ENCODE data around the gene HINT1.
"Not testable (repeated sequence)": the region's sequence is repeated elsewhere in the genome, so short reads cannot be mapped to it uniquely, and the experiment has no call there.

HINT1 gene

DNA sequence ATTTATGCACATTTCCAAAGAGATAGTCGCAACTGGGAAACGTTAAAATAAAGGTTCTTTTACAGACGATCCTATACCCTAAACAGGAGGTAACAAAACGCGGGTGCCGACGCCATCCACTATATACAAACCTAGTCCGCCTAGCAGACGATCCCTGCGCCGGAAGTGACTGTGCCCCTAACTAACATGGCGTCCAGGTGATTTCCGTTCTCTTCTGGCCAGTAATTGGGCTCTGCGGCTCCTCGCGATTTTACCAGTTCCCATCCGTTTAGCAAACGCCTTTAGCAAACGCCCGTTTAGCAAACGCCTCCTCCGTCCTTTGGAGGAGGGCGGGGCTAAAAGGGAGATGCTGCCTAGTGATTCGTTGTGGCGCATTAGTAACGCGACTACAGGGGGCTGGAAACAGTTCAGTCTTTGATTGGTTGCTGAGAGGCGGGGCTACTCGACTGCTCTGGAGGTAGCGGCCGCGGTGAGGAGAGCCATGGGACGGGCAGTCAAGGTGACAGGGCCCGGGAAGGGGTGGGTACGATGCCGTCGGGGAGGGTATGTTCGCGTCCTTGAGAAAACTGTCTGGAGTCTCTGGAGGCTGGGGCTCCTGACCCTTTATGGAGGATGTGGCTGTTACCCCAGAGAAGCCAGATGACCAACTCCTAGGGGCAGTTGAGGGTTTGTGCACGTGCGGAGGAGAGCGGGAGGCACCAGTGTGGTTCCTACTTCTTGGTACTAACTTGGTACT lies 5.7 kb upstream of the HINT1 start, which contains the start of gene LYRM7:
Gene LYRM7, plus strand, starts transcription at position 405 of the 736 bp plus-strand sequence. Its CDS starts 77 bp downstream, at position 482.
- DNase-seq = peak; percentile 98

DNA sequence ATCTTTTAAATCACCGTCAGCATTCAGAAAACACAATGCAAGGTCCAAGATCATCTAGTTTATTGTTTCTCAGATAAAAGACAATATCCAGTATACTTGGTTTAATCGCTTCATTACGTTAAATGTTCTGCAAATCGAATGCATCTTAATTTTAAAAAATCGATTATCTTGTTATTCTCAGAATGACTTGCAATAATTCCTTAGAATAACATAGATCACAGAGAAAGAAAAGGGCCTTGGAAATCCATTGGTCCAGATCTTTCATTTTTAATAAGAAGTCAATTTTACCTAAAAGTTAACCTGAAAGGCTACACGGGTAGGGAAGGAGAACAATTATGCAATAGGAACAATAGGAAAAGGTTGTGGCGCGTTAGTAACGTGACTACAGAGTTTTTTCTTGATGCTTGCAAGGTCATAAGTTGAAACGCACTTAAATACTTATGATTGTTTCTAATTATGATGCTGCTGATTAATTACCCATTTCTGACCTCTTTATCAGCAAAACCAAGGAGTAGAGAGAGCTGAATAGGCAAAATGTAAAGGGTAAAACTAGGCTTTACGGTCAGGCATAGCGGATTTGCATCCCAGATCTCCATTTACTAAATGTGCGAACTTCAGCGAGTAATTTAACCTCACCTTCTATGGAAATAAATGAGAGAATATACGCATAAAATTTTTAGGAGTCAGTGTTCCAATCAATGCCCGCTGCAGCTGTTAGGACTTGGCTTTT lies 4.9 kb upstream of the HINT1 start:
- DNase-seq = no peak

DNA sequence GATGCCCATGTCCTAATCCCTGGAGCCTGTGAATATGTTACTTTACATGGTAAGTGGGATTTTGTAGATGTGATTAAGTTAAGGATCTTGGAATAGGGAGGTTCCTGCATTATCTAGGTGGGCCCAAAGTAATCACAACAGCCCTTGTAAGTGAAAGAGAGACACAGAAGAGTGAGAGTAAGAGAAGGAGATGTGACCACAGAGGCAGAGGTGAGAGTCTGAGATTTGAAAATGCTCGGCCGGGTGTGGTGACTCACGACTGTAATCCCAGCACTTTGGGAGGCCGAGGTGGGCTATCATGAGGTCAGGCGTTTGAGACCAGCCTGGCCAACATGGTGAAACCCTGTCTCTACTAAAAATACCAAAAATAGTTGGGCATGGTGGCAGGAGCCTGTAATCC lies 2.6 kb upstream of the HINT1 start:
- DNase-seq = no peak

DNA sequence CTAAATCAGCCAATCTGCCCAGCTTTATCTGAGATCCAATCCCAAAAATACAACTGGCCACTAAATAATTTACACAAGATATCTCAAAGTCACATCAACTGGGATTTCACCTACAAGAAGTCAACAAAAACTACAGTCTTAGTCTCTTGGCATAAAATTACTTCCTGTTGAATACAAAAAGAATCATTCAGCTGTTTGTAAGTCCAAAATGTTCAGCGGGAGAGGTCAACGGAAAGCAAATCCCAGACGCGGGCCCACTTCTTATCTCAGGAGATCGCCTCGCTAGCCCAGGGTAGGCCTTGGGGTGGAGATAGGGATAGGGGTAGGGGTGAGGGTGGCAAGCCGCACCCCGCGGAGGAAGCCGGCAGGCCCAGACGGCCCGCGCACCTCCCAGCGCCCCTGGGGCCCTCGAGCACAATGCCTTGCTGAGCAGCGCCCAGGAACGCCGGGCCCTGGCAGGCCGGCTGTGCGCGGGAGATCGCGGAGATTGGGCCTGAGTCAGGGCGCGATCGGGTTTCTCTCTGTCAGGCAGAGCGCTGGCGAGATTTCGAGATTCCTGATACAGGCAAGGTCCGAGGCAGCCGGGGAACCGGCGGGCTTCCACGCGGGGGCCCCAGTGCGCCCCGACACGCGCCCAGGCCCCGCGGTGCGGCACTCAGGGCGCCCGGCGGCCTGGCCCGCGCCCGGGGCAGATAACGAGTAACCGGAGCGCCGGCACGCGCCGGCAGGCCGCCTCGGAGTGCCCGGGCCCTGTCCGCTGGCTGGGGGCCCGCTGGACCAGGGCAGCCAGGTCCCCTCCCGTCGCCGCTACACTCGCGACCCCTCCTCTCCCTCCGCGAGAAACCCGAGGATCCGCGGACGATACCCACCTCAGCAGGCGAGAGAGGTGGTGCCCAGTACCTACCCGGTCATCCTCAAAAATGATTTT lies 601 bp downstream of the HINT1 start:
- DNase-seq = peak; percentile 30

DNA sequence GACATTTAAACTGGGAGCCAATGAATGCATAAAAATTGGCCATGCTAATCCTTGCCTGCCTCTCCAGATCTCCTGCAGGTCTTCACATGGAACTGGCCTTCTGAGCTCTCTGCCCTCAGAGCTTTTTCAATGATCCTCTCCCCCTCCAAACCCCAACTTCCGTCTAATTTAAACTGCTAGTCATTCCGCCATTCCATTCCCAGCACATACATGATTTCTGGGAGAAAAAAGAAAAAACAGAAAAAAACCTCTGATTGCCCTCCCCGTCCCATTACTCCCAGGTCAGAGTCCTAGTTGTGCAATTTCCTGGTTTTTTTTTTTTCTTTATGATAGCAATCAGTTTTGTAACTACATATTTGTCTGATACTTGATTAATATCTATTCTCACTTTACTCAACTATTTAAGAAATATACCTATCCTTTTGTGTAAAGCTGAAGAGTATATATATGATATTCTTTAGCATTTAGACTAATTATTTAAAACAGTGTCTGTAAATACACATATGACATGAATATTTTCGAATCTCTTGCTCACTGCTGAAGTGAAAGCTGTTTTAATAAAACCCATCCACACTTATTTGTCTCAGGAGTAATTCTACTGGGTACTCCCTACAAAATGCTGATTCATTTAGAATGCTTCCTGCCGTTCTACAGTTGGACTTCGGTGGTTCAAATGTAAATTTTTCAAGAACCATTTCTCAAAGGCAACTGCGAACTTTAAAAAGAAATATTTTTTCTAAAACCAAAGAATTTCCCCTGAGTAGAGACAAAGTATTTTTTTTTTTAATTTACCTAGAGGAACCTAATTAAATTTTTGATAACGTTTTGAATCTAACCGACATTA lies 1.6 kb downstream of the HINT1 start:
- DNase-seq = peak; percentile 3

DNA sequence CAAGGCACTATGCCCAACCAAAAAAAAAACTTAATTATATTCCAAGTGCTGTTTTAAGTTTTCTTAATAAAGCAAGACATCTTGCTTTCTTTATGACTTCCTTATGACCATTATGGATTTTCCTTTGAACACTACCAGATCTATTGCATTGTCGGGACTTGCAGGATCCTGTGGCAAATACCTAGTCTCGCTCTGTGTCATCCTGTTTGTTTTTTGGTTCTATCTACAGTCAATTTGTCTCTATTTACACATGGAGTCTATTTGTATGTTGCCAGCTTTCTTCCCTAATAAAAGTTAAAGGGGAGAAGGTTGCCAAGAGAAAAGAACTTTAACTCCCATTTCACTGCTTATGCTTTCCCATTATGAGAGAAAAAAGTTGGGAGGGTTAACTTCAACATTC lies 4.9 kb downstream of the HINT1 start:
- DNase-seq = no peak

DNA sequence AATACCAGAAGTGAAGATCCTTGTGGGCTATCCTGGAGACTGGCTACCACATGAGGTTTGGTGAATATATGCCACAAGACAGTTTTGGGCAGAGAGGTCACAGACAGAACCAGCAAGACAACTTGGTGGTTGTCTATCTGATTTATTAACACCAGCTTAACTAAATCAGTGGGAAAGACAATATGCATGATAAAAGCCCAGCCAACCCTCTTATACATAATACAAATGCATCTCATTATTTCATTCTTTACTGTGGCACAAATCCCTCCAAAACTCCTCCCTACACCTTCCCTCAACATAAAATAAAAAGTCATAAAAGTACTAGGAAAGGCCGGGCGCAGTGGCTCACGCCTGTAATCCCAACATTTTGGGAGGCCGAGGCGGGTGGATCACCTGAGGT lies 8.1 kb downstream of the HINT1 start:
- DNase-seq = no peak

DNA sequence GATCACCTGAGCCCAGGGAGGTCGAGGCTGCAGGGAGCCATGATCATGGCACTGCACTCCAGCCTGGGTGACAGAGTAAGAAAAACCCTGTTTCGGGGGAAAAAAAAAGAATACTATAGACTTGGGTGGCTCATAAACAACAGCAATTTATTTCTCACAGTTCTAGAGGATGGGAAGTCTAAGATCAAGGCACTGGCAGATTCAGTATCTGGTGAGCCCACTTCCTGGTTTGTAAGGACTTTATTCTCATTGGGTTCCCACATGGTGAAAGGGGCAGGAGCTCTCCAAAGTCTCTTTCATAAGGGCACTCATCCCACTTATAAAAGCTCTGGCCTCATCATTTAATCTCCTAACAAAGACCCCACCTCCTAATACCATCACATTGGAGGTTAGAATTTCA lies 8.7 kb downstream of the HINT1 start:
- DNase-seq = no peak

DNA sequence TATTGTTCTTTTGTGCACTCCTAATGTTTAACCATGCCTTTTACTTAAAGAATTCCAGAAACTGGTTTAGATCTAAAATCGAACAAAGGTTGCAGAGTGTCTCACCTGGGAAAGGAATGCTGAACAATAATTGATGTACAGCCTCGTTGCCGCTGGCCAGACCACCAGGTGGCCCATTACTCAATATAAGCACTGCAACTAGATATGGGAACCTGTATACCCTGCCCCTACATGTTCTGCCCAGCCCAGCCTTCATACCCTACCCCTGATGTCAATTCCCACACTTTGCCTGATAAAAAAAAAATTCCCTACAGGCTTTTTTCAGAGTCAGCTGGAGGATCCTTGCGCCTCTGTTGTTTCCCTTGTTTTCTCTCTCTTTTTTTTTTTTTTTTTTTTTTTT lies 13.8 kb downstream of the HINT1 start:
- no peak for DNase-seq

DNA sequence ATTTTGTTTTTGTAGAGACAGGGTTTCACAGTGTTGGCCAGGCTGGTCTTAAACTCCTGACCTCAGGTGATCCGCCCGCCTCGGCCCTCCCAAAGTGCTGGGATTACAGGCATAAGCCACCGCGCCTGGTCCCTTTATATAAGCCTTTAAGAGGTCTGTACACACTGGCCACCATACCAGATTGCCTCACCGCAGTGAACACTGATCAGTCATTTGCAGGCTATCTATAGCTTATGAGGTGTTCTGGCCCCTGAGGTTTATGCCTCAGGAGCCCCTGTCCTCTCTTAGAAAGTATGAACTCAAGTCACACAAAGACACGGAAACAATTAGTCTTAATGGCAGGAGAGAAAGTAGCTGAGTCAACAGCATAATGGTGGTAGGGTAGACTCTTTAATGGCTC lies 14.6 kb downstream of the HINT1 start:
- DNase-seq = no peak

DNA sequence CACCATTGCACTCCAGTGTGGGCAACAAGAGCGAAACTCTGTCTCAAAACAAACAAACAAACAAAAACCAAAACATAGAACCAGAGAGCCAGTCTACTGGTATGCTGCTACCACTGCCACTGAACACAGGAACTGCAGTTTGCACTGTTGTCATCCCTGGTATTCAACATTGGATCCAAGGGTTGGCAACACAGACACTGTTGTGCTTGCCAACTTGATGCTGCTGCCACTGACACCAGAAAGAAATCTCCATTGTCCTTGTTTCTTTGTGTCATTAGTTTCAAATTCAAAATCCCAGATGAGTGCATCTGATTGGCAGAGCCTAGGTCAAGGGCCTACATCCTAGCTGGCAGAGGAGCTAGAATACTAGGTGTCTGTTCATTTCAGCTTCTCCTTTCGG lies 16.2 kb downstream of the HINT1 start:
- DNase-seq = no peak

DNA sequence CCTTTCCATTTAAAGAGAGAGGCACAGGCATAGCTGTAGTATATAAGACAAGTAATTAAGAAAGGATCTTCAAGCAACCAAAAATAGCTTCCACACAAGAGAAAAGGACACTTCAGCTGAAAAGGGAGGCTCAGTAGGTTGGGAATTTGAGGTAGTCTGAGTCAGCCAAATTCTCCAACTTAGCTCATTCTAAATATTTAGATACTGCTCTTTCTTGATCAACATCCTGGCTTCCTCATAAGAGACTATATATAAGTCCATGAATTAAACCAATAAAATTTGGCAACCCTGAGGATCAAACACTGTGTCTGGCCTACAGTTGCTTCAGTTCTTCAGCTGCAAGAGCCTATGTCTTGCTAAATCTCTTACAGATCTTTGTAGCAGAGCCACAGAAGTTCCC lies 17.8 kb downstream of the HINT1 start:
- DNase-seq = no peak

DNA sequence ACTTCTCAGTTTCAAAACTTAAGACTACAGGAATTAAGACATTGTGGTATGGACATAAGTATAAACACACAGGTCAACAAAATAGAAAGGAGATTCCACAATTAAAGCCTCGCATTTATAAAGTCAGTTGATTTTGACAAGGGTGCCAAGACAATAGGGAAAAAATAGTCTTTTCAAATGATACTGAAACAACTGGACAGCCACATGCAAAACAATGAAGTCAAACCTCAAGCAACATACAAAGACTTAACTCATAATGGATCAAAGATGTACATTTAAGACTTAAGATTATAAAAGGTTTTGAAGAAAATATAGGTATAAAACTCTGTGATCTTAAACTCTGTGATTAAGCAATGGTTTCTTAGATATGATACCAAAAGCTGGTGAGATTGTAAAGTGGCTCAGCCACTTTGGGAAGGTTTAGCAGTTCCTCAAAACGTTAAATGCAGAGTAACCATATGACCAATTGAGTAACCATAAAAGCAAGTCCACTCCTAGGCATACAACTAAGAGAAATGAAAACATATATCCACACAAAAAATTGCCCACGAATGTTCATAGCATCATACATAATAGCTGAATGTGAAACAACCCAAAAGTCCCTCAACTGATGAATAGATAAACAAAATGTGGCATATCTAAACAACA lies 22.0 kb downstream of the HINT1 start:
- no peak for DNase-seq

DNA sequence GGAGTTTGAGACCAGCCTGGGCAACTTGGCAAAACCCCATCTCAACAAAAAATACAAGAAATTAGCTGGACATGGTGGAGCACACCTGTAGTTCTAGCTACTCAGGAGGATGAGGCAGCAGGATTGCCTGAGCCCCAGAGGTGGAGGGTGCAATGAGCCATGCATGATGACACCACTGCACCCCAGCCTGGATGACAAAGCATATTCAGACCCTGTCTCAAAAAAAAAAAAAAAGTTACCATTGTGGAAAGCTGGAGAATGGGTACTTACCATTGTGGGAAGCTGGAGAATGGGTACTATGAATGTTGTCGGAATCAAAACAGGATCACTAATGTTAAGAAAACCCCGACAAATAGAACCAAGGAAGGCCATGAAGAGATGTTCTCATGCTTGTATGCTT lies 25.7 kb downstream of the HINT1 start:
- no peak for DNase-seq

DNA sequence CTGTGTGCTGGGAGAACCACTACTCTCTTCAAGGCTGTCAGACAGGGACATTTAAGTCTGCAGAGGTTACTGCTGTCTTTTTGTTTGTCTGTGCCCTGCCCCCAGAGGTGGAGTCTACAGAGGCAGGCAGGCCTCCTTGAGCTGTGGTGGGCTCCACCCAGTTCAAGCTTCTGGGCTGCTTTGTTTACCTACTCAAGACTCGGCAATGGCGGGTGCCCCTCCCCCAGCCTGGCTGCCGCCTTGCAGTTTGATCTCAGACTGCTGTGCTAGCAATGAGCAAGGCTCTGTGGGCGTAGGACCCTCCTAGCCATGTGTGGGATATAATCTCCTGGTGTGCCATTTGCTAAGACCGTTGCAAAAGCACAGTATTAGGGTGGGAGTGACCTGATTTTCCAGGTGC lies 26.6 kb downstream of the HINT1 start:
- DNase-seq = not testable (repeated sequence)

DNA sequence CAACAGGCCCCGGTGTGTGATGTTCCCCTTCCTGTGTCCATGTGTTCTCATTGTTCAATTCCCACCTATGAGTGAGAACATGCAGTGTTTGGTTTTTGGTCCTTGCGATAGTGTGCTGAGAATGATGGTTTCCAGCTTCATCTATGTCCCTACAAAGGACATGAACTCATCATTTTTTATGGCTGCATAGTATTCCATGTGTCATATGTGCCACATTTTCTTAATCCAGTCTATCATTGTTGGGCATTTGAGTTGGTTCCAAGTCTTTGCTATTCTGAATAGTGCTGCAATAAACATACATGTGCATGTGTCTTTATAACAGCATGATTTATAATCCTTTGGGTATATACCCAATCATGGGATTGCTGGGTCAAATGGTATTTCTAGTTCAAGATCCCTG lies 32.0 kb downstream of the HINT1 start:
- DNase-seq = not testable (repeated sequence)

DNA sequence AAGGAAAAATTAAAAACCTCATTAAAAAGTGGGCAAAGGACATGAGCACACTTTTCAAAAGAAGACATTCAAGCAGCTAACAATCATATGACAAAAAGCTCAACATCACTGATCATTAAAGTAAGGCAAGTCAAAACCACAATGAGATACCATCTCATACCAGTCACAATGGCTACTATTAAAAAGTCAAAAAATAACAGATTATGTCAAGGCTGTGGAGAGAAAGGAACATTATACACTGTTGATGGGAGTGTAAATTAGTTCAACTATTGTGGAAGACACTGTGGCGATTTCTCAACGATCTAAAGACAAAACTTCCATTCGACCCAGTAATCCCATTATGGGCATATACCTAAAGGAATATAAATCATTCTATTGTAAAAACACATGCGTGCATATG lies 35.8 kb downstream of the HINT1 start:
- no peak for DNase-seq

DNA sequence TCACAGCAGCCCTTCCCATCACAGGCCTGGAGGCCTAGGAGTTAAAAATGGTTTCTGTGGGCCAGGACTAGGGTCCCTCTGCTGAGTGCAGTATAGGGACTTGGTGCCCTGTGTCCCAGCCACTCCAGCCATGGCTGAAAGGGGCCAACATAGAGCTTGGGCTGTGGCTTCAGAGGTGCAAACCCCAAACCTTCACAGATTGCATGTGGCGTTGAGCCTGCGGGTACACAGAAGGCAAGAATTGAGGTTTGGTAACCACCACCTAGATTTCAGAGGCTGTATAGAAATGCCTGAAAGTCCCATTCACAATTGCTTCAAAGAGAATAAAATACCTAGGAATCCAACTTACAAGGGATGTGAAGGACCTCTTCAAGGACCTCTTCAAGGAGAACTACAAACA lies 37.8 kb downstream of the HINT1 start:
- DNase-seq = not testable (repeated sequence)

DNA sequence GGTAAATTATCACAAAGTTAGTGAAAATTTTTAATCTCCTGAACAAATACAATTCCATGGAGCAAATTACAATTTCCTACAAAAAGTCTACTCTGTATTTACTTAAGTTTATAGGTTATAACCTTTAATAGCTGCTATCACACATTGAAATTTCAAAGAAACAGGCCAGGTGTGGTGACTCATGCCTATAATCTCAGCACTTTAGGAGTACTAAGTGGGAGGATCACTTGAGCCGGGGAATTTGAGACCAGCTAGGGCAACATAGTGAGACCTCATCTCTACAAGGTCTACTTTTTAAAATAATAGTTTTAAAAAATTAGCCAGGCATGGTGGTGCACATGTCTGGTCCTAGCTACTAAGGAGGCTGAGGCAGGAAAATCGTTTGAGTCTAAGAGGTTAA lies 50.3 kb downstream of the HINT1 start:
- no peak for DNase-seq

DNA sequence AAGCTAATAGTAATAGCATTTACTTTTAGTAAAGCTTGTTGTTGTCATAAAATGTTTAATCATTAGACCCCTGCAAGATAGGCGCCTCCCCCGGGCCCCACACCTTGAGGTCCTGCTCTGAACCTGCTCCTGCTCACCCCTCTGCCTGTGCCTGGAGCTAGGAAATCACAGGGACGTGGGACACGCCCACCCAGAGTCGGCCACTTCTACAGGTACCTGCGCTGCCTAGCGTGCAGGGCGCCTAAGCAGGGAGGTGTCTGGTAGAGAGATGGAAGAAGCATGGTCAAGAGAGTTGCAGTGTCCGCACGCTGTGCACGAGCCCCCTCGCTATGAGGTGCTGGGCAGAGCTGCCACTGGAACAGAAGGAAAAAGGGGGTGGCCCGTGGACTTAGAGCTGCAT lies 52.6 kb downstream of the HINT1 start:
- no peak for DNase-seq

DNA sequence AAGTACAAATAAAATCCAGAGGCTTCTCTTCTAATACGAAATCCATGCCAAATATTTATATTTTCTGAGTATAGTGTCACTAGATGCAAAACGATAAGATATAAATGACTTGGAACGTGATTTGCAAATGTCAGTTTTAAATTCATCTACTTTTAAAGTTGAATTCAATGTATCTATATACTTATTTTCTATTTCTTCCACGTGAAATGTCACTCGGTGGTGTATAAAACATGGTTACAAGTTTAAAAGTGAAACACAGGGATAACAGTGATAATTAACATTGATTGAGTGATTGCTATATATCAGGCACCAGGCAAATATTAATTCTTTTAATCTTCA lies 54.8 kb downstream of the HINT1 start:
- DNase-seq = no peak
